ENCODE measurements around the gene OSBPL5.
"Not testable (repeated sequence)": the region's sequence is repeated elsewhere in the genome, so short reads cannot be mapped to it uniquely, and the experiment has no call there.

The OSBPL5 gene

DNA sequence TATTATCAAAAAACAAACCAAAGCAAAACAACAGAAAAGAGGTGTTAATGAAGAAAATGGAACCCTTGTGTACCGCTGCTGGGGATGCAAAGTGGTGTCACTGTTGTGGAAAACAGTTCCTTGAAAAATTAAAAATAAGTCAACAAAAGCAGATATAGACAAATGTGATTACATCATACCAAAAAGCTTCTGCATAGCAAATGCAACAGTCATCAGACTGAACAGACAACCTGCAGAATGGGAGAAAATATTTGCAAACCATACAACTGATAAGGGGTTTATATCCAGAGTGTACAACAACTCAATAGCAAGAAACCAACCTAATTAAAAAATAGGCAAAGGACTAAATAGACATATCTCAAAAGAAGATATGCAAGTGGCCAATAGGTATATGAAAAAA, 85.0 kb downstream of the OSBPL5 start:
- DNase-seq = no peak

DNA sequence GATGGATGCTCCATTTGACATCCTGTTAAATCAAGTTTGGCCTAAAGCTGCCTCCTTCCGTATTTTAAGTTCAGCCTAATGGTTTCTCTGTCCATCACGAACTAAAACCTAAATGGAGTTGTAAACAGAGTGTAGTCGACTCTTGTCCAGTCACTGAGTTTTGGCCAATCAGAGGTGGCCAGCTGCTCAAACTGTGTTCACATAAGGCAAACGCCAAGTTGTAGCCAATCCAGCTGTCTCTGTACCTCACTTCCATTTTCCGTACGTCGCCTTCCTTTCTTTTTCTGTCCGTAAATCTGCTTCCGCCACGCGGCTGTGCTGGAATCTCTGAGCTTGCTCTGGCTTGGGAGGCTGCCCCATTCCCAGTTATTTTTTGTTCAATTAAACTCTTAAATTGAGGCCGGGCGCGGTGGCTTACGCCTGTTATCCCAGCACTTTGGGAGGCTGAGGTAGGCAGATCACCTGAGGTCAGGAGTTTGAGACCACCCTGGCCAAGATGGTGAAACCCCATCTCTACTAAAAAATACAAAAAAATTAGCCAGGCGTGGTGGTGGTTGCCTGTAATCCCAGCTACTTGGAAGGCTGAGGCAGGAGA, 87.2 kb downstream of the OSBPL5 start:
- DNase-seq = no peak

DNA sequence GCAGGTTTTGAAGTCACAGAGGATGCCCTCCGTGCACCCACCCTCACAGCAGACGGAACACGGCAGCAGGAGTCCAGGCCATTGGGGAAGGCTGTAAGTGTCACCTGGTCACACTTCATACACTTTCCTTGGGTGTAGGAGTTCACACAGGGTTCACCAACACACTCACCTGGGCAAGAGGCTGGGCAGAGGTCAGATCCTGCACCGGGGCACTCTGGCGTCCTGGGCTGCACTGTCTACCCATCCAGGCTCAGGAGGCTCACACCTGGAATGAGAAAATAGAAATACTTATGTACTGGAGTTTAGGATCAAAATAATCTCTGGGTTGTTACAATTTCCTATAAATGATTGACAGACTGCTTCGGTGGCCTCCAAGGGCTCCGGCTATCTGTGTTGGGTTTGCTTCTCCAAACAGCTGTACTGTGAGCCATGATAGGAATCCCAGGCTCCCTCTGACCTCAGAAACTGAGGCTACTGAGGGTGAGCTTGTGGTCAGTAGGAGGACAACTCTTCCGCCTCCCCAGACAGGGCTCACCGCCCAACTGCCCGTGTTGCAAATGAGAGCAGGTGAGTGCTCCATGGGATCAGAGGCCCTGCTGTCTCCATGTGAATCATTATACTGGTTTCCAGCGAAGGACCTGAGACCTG, 87.8 kb downstream of the OSBPL5 start:
- DNase-seq = no peak

DNA sequence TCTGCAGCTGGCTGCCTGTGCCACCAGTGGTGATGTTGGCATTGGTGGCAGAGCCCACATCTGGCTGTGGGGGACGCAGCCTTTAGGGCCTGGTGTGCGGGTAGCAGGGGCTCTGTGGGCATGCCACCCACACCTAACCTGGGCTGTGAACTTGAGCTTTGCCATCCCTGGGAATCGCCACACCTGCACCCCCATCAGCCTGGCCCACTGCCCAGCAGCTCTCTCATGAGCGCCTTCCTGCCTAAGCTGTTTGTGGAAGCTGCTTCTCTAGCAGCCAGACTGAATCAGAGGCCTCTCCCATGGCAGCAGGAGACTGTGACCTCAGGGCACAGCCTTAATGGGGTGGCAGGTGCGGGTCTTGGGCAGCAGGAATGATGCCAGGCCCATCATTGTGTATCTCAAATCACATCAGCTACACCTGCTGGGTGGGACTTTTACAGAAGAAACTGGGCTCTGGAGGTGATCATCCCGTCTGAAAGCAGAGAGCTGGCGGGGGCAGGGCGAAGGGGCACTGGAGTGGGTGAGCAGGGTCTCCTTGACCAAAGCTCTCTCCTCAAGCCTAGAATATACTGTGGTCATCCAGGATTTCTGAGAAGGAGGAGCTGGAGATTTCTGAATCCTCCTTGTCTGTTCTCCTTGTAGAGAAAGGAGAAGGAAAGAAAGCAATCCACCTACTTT, 90.1 kb downstream of the OSBPL5 start:
- DNase-seq = no peak

DNA sequence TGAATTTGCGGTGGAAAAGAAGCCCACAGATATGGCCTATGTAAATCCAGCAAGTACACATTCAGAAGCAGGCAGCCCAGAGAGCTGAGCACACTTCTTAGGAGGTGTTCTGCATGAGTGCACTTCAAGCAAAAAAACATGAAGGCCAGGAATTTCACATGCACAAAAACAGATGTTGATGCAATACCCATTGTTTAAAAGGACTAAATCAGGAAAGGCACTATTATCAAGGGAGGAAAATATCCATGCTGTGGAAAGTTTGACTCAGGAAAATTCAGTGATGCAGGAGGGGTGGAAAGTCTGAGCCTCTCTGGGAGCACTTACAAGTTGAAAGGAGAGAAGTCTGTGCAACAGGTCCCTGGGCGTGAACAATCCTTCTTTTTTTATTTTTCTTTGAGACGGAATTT, 92.1 kb downstream of the OSBPL5 start:
- DNase-seq = no peak

DNA sequence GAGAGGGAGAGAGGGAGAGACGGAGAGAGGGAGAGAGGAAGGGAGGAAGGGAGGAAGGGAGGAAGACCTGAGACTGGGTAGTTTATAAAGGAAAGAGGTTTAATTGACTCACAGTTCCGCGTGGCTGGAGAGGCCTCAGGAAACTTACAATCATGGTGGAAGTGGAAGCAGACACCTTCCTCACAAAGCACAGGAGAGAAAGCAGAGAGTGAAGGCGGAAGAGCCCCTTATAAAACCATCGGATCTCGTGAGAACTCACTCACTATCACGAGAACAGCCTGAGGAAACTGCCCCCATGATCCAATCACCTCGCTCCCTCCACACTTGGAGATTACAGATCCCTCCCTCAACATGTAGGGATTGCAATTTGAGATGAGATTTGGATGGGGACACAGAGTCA, 95.7 kb downstream of the OSBPL5 start:
- DNase-seq = no peak

DNA sequence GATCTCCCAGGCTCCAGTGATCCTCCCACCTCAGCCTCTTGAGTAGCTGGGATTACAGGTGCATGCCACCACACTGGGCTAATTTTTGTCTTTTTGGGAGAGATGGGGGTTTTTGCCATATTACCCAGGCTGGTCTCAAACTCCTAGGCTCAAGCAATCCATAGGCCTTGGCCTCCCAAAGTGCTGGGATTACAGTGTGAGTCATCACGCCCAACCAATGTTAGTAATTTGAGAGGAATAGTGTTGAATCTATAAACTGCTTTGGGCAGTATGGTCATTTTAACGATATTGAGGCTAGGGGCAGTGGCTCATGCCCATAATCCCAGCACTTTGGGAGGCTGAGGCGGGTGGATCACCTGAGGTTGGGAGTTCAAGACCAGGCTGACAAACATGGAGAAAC, 98.8 kb downstream of the OSBPL5 start:
- not testable (repeated sequence) for DNase-seq

DNA sequence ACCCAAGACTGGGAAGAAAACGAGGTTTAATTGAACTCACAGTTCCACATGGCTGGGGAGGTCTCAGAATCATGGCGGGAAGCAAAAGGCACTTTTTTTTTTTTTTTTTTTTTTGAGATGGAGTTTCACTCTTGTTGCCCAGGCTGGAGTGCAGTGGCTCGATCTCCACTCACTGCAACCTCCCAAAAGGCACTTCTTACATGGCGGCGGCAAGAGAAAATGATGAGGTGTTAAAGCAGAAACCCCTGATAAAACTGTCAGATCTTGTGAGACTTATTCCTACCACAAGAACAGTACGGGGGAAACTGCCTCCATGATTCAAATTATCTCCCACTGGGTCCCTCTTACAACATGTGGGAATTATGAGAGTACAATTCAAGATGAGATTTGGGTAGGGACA, 100.4 kb downstream of the OSBPL5 start:
- not testable (repeated sequence) for DNase-seq

DNA sequence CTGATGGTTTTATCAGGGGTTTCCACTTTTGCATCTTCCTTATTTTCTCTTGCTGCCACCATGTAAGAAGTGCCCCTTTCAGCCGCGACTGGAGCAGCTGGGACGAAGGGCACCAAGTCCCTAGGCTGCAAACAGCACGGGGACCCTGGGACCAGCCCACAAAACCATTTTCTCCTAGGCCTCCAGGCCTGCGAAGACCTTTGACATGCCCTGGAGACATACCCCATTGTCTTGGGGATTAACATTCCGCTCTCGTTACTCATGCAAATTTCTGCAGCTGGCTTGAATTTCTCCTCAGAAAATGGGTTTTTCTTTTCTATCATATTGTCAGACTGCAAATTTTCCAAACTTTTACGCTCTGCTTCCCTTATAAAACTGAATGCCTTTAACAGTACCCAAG, 101.2 kb downstream of the OSBPL5 start:
- not testable (repeated sequence) for DNase-seq

DNA sequence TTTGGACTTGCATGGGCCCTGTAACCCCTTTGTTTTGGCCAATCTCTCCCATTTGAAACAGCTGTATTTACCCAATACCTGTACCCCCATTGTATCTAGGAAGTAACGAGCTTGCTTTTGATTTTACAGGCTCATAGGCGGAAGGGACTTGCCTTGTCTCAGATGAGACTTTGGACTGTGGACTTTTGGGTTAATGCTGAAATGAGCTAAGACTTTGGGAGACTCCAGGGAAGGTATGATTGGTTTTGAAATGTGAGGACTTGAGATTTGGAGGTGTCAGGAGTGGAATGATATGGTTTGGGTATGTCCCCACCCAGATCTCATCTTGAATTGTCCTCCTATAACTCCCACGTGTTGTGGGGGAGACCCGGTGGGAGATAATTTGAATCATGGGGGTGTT, 101.7 kb downstream of the OSBPL5 start:
- not testable (repeated sequence) for DNase-seq

DNA sequence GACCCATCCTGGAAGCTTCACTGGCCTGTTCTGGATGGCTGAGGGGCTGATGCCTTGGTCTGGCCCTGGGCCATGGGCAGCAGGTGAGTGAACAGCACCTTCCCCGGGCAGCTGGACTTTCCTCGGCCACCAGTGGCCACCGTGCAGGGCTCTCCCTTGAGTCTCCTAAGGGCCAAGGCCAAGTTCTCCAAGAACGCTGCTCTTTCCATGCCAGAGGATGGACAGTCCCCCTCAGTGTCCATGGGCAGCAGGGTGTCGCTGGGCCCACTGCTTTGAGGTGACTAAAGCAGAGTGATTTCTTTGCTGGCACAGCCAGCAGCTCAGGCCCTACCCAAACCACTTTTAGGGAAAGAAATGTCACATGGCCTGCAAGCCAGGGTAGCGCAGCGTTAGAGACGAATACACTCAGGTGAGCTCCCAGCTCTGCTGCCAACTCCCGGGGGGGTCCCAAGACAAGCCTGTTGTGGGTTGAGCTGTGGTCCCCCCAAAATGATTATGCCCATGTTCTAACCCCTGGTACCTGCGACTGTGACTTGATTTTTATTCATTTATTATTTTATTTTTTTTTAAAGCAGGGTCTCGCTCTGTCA, 104.6 kb downstream of the OSBPL5 start:
- DNase-seq = no peak

DNA sequence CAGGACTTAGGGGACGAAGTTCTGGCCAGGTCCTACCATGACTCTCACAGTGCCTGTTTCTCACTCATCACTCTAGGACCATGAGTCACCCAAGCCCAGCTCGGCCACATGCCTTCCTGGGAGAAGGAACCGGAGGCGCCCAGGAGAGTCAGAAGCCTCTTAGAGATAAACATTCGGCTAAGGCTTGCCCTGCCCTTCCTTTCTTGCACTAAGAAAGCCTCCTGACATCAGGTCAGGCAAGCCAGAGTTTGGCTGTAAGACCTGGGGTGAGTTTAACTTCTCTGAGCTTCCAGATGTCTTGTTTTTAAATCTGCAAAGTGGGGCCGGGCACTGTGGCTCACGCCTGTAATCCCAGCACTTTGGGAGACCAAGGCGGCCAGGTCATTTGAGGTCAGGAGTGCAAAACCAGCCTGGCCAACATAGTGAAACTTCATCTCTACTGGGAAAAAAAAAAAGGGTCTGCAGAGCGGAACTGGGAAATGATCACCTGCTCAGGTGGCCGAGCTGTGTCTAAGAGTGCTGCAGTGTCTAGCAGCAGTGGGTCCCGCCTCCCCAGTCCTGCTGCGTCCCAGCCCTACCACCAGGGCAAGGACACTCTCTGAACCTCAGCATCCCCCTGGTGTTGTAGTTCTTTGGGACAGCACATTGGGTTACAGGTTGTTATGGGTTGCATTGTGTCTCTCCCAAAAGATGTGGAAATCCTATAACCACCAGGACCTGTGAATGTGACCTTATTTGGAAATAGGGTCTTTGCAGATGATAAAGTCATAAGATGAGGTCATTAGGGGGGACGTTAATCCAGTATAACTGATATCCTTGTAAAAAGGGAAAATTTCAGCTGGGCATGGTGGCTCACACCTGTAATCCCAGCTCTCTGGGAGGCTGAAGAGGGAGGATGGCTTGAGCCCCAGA, 106.1 kb downstream of the OSBPL5 start:
- peak; percentile 38 for DNase-seq

DNA sequence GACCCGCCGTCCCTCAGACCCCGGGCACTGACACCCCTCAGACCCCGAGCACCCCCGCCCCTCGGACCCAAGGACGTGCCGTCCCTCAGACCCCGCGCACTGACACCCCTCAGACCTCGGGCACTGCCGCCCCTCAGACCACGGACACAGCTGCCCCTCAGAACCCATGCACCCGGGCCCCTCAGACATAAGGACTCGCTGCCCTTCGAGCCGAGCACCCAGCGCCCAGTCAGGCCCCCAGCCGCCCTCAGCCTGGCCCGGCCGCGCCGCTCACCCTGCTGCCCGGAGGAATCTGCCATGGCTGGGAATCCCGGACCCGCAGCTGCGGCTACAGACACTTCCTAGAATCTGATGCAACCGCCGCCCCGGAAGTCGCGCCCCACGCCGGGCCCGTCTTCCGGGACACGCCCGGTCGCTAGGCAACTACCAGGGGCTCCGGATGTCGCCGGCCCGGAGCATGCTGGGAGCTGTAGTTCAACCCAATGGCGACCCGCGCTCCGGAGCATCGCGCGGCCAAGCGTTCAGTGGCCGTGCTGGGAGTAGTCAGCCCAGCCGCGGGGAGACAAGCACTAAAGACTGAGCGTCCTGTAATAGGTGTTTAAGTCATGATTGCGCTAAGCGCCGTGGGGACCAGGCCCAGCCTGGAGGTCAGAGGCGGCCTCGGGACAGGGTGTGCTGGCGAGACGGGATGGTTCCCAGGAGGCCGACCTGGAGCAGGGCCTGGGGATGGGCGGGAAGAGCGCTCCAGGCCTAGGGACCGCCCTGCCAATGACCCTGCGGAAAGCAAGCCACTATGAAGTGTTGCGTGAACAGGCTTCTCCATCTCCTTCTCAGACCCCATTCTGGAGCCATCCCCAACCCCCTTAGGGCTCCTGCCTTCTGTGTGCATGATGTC, 107.8 kb downstream of the OSBPL5 start, which contains the start of gene CARS1:
Gene CARS1 (minus strand): TSS at position 355 of the 895 bp plus-strand sequence. CDS start 56 bp downstream, at position 299.
- DNase-seq = peak; percentile 98

DNA sequence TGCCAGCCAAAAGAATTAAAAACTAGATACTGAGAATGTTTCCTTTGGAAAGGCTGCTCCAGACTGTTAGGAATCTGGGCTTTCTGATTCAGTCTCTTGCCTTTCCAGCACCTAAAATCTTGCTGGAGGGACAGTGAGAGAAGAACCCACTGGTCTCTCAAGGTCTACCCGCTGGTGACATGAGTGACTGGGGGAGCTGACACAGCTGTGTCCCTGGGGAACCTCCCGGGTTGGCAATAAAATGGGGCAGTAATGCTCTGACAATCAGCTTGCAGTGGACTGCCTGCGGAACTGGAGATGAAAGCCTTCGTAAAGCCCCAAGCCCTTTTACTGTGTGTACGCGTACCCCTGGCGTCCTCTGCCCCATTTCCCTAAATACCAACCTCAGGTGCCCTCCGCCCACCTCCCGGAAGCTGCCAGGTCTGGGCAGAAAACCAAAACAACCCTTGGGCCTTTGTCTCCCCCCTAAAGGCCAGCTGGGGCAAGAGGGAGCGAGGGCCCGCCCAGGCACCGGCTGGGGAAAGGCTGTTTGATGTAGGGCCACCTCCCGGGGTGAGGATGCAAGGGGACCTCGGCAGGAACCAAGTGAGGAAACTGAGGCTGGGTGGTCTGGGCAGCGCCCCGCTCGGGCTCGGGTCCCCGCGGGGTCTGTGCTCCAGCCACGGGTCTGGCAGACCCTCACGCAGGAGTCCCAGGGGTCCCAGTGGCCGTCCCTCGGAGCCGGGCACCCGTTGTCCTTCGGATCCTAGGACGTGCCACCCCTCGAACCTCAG, 108.6 kb downstream of the OSBPL5 start:
- peak; percentile 18 for DNase-seq

DNA sequence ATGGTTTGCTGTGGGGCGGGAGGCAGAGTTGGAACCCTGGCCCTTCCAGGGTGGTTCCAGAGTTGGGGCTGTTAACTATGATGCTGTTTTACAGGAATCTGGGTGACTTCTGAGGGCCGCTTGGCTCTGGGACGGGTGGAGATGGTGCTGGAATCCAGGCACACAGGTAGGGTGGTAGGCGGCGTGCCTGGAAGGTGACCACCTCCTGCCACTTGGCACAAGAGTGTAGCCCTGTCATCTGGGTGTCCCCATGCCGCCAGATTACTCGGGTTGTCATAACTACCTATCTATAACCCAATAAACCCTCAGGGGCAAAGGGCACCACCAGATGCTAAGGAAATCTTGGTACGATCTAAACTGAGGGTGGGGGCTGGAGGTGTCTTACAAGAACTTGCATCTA, 109.2 kb downstream of the OSBPL5 start:
- DNase-seq = no peak

DNA sequence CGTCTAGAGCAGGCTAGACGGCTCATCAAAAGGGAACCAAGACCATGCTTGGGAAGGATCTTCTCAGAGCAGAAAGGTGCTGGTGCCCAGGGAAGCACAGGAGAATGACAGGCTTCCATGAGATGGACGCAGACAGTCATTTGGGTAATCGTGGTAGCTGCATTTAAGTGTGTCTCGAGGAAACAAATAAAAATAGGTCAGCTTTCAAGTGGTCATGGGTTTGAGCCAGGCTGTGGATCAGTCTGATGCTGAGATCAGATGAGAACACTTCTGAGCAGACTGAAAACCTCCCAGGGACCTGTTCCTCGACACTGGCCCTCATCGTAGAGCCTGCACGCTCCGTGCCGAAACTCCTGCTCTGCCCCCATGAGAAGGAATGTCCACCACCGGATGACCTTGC, 112.5 kb downstream of the OSBPL5 start:
- DNase-seq = no peak

DNA sequence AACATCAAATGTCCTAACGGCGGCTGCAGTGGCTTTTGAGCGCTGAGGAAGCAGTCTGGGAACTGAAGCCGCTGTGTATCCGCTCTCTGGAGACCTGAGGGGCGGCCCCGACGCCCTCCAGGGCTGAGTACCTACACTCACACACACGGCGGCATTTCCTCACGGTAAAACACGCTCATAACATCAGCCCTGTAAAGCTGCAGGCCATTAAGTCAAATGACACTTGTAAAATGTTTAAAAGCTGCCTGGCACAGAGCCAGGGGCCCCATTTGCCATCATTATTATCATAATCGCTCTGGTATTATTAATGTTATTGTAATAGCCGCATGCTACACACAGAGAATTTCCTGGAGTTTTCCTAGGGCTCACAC, 113.0 kb downstream of the OSBPL5 start:
- DNase-seq = no peak

DNA sequence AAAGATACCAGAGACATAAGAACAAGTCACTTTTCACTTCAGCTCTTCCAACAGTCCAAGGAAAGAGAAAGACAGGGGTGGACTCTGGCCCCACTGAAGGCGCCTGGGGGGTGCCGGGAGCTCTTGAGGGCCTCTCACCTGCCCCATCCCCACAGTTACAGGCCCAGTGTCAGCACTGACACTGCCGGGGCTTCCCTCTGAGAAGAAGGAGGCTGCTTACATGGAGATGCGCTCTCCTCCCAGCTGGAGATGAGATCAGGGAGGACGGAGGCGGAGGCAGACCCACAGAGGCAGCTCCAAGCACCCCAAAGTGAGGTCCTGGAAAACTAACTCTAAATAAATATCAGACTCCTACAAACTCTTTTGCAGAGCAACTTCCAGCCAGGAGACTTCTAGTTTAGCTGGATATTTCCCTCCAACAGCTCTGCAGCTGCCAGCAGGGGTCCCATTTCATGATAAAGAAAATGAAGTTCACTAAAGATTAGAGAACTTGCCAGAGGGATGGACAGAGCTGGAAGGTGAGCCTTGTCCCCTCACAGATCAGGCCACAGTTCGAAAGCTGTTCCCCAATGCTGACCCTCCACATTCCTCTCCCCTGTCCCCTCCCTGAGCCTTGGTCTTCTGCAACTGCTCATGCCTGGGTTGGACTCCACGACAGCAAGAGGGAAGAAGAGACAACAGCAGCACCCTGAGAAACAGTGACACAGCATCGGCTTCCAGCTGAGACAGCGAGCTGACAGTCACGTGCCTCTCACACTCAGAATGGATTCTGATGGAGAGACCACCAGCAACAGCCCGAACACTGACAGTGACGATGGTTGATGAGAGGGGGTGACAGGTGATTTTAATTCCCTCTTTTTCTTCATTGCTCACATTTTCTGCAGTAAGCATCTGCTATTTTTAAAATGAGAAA, 113.7 kb downstream of the OSBPL5 start:
- DNase-seq = no peak

DNA sequence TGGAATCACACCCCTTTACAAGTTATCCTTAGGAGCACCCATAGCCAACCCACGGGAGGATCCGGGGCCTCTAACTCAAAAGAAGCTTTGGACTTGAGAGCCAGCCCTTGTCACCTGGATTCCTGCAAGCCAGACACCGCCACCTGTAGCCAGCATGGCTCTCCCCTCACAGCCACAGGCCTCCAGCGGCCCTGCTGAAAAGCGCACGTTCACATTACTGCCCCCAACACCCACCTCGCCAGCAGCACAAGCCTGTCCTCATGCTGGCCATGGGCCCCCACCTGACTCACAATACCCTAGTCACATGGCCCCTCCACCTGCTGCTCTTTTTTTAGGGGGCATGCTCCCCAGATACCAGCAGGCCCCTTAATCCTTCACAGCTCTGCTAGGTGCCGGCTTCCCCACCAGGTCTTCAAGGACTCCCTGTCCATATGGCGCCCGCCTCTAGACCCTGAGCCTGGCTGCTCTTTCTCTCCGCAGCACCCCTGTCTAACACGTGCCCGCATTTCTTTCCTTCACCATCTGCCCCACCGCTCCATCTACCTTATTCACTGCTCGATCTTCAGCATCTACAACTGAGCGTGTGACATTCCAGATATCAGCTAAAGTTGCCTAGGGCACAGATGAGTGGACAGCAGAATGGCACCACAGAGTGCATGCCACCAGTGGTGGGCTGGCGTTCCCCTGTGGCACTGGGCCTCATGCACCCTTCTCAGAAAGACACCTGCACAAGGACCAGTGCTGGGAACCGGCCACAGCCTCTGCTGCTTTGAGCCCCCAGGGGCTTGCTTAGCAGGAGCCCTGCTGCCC, 114.5 kb downstream of the OSBPL5 start:
- DNase-seq = no peak
